Lower leg skin (tissue), 4 donors: ENCODE data around the gene WDR46. TPM values are rescaled to one million over a fixed set of nuclear protein-coding genes. Genes with fewer than 3 reads are reported as not detected.

Experiments
- DNase-seq, 2 donors: peaks; one replicate each; pipeline ENCODE4 v3.0.0-alpha.2; 2019; ENCODE audit warnings: low spot score in 2 of 2
- H3K4me3 ChIP-seq: fragments of 200-600 bp; sonication (generic); 2 replicates; pipeline ENCODE4 v1.5.1; 2017; ENCODE audit warnings: mild to moderate bottlenecking, low read depth; ENCODE audit not compliant: poor library complexity, severe bottlenecking
- POLR2A ChIP-seq, 2 donors: fragments of 450-650 bp; IDR thresholded peaks; one replicate each; pipeline ENCODE4 v1.6.1; 2016 to 2017; ENCODE audit warnings: antibody characterized with exemption in 2 of 2, mild to moderate bottlenecking in 1 of 2, moderate library complexity in 1 of 2
- WGBS, 2 donors: methylation state at CpG; one replicate each; pipeline ENCODE4 v1.1.5; 2018; 5-methylcytosine and 5-hydroxymethylcytosine counted together
- intact Hi-C: fragments of 100-400 bp; cut with DNase I; formaldehyde crosslinking; loops from one replicate; pipeline ENCODE4 v1.15.0; 2023; ENCODE audit warnings: low total_unique reads
- total RNA-seq, 4 donors: library from RNA; depleted of rRNA; stranded (reverse); fragments of >200 nt; gene quantifications; one replicate each; pipeline ENCODE4 v1.1.0, GENCODE V29; 2016
- TF ChIP-seq, protein P1 (sequence below), 3 donors: fragments of 450-650 bp; IDR thresholded peaks; one replicate each; pipeline ENCODE4 v1.5.1; 2016; ENCODE audit warnings: antibody characterized with exemption in 3 of 3, mild to moderate bottlenecking in 3 of 3, moderate library complexity in 2 of 3

The WDR46 gene, protein sequence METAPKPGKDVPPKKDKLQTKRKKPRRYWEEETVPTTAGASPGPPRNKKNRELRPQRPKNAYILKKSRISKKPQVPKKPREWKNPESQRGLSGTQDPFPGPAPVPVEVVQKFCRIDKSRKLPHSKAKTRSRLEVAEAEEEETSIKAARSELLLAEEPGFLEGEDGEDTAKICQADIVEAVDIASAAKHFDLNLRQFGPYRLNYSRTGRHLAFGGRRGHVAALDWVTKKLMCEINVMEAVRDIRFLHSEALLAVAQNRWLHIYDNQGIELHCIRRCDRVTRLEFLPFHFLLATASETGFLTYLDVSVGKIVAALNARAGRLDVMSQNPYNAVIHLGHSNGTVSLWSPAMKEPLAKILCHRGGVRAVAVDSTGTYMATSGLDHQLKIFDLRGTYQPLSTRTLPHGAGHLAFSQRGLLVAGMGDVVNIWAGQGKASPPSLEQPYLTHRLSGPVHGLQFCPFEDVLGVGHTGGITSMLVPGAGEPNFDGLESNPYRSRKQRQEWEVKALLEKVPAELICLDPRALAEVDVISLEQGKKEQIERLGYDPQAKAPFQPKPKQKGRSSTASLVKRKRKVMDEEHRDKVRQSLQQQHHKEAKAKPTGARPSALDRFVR
- total RNA-seq = 10 to 100 TPM; 38.4 to 57.2 (median 47.0) TPM

DNA sequence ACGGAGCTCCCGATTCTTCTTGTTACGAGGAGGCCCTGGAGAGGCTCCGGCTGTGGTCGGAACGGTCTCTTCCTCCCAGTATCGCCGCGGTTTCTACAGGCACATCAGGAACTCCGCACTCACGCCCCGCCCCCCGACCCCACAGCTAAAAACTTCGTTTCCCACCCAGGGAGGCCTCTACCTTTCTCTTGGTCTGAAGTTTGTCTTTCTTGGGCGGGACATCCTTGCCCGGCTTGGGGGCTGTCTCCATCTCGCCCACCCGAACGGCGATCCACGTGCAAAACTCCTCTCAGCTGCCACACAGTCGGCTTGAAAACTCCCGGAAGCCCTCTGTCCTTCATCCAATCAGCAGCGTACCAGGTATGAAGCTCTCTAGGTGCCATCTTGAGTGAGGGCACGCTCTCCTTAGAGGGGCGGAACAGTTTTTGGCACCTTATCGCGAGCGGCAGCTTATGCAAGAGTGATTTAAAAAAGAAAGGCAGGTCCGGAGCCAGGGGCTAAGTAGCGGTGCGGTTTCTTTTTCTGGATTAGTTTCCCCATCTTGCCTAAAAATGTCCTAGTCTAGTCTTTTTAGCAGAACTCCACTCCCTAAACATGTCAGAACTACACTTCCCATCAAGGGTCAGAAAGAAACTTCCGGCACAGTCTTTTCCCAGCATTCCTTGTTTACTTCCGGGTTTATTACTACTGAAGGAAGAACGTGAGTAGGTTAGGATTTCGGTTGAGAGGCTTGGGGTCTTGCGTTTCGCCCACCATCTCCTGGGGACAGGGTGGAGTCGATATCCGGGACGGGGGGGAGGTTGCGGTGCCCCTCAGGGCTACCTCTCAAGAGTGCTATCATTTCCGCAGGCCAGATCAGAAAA lies at the start of gene WDR46, which contains the start of gene PFDN6:
Gene WDR46 (minus strand): TSS at position 319 of the 863 bp plus-strand sequence. CDS start 69 bp downstream, at position 250.
Gene PFDN6 (plus strand): TSS at position 681 of the 863 bp plus-strand sequence. CDS start 256 bp downstream, outside the sequence.
- DNase-seq = peak; percentile 88 to 94
- intact Hi-C loops = no loop called here
- WGBS, 2 donors = 0% methylated on average over 41 to 43 of the region's 43 CpGs
- H3K4me3 ChIP-seq = peak within 1 kb of the TSS; percentile 56
- TF ChIP-seq, protein P1, sequence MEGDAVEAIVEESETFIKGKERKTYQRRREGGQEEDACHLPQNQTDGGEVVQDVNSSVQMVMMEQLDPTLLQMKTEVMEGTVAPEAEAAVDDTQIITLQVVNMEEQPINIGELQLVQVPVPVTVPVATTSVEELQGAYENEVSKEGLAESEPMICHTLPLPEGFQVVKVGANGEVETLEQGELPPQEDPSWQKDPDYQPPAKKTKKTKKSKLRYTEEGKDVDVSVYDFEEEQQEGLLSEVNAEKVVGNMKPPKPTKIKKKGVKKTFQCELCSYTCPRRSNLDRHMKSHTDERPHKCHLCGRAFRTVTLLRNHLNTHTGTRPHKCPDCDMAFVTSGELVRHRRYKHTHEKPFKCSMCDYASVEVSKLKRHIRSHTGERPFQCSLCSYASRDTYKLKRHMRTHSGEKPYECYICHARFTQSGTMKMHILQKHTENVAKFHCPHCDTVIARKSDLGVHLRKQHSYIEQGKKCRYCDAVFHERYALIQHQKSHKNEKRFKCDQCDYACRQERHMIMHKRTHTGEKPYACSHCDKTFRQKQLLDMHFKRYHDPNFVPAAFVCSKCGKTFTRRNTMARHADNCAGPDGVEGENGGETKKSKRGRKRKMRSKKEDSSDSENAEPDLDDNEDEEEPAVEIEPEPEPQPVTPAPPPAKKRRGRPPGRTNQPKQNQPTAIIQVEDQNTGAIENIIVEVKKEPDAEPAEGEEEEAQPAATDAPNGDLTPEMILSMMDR (IDR thresholded peaks at IDR 0.05) = no peak
- no peak for TF ChIP-seq POLR2A (IDR thresholded peaks at IDR 0.05)

DNA sequence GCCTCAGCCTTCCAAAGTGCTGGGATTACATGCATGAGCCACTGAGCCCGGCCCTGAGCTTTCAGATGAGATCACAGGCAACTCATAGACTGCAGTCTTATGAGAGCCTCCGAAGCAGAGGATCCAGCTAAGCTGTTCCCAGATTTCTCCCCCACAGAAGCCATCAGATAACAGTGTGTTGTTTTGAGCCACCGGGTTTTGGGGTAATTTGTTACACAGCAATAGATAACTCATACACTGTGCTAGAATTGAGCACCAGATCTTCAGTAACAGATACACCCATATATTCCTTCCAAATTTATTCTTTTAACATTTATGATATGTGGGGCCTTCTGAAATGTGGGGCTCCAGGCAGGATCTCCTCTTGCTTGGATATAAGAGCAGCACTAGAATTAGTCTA lies 47.5 kb upstream of the WDR46 start:
- WGBS, 2 donors = 92 to 94% methylated on average over 3 of the region's 3 CpGs
- no peak overlapping the region for H3K4me3 ChIP-seq
- DNase-seq = no peak
- TF ChIP-seq POLR2A (IDR thresholded peaks at IDR 0.05) = no peak
- TF ChIP-seq, protein P1 (IDR thresholded peaks at IDR 0.05) = no peak
- intact Hi-C loops = no loop called here

- TF ChIP-seq POLR2A (IDR thresholded peaks at IDR 0.05) = no peak
- TF ChIP-seq, protein P1 (IDR thresholded peaks at IDR 0.05) = no peak
- WGBS, 2 donors = 67 to 68% methylated on average over 4 of the region's 4 CpGs
- H3K4me3 ChIP-seq = no peak overlapping the region
- no peak for DNase-seq
- intact Hi-C loops = no loop called here
Measured at GRCh38 chr6:33335916-33336315, 46.9 kb upstream of the WDR46 start.

DNA sequence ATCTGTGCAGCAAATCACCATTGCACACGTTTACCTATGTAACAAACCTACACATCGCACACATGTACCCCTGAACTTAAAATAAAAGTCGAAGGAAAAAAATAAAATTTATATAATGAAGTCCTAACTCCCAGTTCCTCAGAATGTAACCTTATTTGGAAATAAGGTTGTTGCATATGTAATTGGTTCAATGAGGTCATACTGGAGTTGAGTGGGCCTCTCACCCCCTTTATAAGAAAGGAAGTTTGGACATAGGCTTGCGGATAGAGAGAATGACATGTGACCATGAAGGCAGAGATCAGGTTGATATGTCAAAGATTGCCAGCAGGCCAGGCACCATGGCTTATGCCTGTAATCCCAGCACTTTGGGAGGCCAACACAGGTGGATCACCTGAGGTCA lies 44.6 kb upstream of the WDR46 start:
- 92 to 94% methylated on average over 4 of the region's 4 CpGs for WGBS, 2 donors
- no peak overlapping the region for H3K4me3 ChIP-seq
- intact Hi-C loops = no loop called here
- DNase-seq = no peak
- no peak for TF ChIP-seq POLR2A (IDR thresholded peaks at IDR 0.05)
- TF ChIP-seq, protein P1 (IDR thresholded peaks at IDR 0.05) = no peak

- WGBS, 2 donors = 85 to 89% methylated on average over 10 of the region's 10 CpGs
- intact Hi-C loops = no loop called here
- no peak for DNase-seq
- H3K4me3 ChIP-seq = no peak overlapping the region
- TF ChIP-seq, protein P1 (IDR thresholded peaks at IDR 0.05) = no peak
- TF ChIP-seq POLR2A (IDR thresholded peaks at IDR 0.05) = no peak
Measured at GRCh38 chr6:33330736-33331135, 41.7 kb upstream of the WDR46 start.
